Common myeloid progenitor, CD34-positive (primary cell): Measurements from ENCODE around the gene EPHA3.

Experiments used
- CTCF ChIA-PET: fragments of 350-600 bp; sonication (Branson Sonifier 250); formaldehyde crosslinking; loops from one replicate; lab custom pipeline; 2021; ENCODE audit warnings: antibody characterized with exemption; lab: Charles Lee
- POLR2A ChIA-PET: fragments of 350-600 bp; sonication (Branson Sonifier 250); formaldehyde crosslinking; loops from one replicate; lab custom pipeline; 2021; ENCODE audit warnings: antibody characterized with exemption; lab: Charles Lee
- DNase-seq, 3 donors: peaks; one replicate each; pipeline versions ENCODE4 v3.0.0 to v3.0.0-alpha.2; 2013
- H3K27ac ChIP-seq, 2 experiments: 1 replicate in 1 of 2; 2 replicates in 1 of 2; pipeline ENCODE4 v1.7.0; 2013; ENCODE audit warnings: inconsistent platforms in 2 of 2, low read length in 2 of 2, mild to moderate bottlenecking in 2 of 2, low read depth in 1 of 2, moderate library complexity in 1 of 2; ENCODE audit not compliant: severe bottlenecking in 2 of 2, insufficient read depth in 1 of 2, poor library complexity in 1 of 2
- H3K27me3 ChIP-seq, 5 experiments: replicated peaks in 2 of 5; 1 replicate in 3 of 5; 2 replicates in 2 of 5; pipeline versions ENCODE4 v1.6.1 to v1.7.0; 2013; ENCODE audit warnings: low read length in 4 of 5, mild to moderate bottlenecking in 2 of 5, moderate library complexity in 2 of 5, inconsistent platforms in 1 of 5; ENCODE audit not compliant: insufficient read depth in 5 of 5, control insufficient read depth in 4 of 5
- H3K36me3 ChIP-seq, 4 experiments: 1 replicate in 2 of 4; 2 replicates in 2 of 4; pipeline versions ENCODE4 v1.6.1 to v1.7.0; 2013; ENCODE audit warnings: low read length in 3 of 4, control low read depth in 1 of 4, mild to moderate bottlenecking in 1 of 4; ENCODE audit not compliant: control insufficient read depth in 4 of 4, insufficient read depth in 4 of 4
- H3K4me1 ChIP-seq, 4 experiments: 1 replicate in 3 of 4; 2 replicates in 1 of 4; pipeline versions ENCODE4 v1.6.1 to v1.7.1; 2013; ENCODE audit warnings: low read length in 3 of 4, mild to moderate bottlenecking in 3 of 4, control low read depth in 1 of 4, inconsistent platforms in 1 of 4, moderate library complexity in 1 of 4; ENCODE audit not compliant: control insufficient read depth in 4 of 4, insufficient read depth in 4 of 4; ENCODE audit errors: control extremely low read depth in 1 of 4
- H3K4me3 ChIP-seq, 7 experiments: 1 replicate in 4 of 7; 2 replicates in 3 of 7; pipeline versions ENCODE4 v1.5.1 to v1.7.0; 2013; ENCODE audit warnings: mild to moderate bottlenecking in 7 of 7, low read length in 6 of 7, moderate library complexity in 6 of 7, inconsistent platforms in 2 of 7, low read depth in 2 of 7, control low read depth in 1 of 7; ENCODE audit not compliant: insufficient read depth in 4 of 7, control insufficient read depth in 1 of 7; ENCODE audit errors: extremely low read depth in 1 of 7
- H3K9me3 ChIP-seq, 5 experiments: 1 replicate in 4 of 5; 2 replicates in 1 of 5; pipeline versions ENCODE4 v1.6.1 to v1.7.1; 2013; ENCODE audit warnings: low read length in 4 of 5, mild to moderate bottlenecking in 2 of 5, inconsistent platforms in 1 of 5, low read depth in 1 of 5, moderate library complexity in 1 of 5; ENCODE audit not compliant: control insufficient read depth in 4 of 5, insufficient read depth in 2 of 5; ENCODE audit errors: control extremely low read depth in 1 of 5
- WGBS: methylation state at CpG from one replicate; pipeline ENCODE4 v1.1.5; 2013; ENCODE audit not compliant: insufficient coverage; 5-methylcytosine and 5-hydroxymethylcytosine counted together

EPHA3 gene

DNA sequence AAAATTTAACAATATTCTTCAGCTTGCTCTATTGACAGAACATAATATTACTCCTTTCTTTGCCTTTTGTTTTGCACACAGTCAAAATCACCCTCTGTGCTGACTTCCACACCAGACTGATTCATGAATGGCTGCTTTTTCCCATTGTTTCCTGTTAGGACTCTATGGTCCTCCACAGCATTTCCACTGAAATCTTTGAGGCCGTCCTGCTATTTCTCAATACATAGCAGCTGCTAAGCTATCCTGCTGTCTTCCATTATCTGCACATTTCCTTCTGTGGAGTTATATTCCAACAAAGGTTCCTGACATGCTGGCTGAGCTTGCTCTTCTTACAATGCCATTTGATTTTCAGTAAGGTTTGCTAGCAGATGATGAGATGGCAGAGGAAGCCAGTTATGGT, 153.3 kb downstream of the EPHA3 start:
- Histone ChIP-seq H3K27ac (no peak overlapping the region), H3K9me3 (no peaks in the 10 kb centered on the region), H3K4me3 (no peak overlapping the region), H3K27me3 (no peaks in the 10 kb centered on the region), H3K4me1 (no peaks in the 10 kb centered on the region), H3K36me3 (no peaks in the 10 kb centered on the region)
- POLR2A ChIA-PET = no interaction called here
- DNase-seq = no peak
- CTCF ChIA-PET = no interaction called here
- 100% methylated on average over 1 of the region's 1 CpG for WGBS

DNA sequence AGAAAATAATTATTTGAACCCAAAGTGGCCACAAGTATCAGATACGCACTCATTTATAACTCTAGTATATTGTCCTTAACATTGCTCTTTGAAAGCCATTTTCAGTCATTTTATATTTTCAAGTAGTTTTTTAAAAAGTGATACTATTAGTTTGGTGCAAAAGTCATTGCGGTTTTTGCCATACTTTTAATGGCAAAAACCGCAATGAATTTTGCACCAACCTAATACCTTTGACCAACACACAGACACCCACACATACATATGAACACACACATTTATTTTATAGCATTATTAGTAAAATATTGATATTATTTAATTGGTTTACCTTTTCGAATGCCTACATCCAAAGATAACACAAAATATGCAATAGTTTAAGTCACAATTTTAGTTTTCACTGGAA, 154.3 kb downstream of the EPHA3 start:
- H3K27ac ChIP-seq = no peak overlapping the region
- no CpG with 5 or more reads among the region's 4 CpGs for WGBS
- CTCF ChIA-PET = no interaction called here
- H3K4me3 ChIP-seq = no peak overlapping the region
- no peaks in the 10 kb centered on the region for H3K36me3 ChIP-seq
- no peak for DNase-seq
- no peaks in the 10 kb centered on the region for H3K9me3 ChIP-seq
- H3K27me3 ChIP-seq = no peaks in the 10 kb centered on the region
- H3K4me1 ChIP-seq = no peaks in the 10 kb centered on the region
- POLR2A ChIA-PET = no interaction called here

DNA sequence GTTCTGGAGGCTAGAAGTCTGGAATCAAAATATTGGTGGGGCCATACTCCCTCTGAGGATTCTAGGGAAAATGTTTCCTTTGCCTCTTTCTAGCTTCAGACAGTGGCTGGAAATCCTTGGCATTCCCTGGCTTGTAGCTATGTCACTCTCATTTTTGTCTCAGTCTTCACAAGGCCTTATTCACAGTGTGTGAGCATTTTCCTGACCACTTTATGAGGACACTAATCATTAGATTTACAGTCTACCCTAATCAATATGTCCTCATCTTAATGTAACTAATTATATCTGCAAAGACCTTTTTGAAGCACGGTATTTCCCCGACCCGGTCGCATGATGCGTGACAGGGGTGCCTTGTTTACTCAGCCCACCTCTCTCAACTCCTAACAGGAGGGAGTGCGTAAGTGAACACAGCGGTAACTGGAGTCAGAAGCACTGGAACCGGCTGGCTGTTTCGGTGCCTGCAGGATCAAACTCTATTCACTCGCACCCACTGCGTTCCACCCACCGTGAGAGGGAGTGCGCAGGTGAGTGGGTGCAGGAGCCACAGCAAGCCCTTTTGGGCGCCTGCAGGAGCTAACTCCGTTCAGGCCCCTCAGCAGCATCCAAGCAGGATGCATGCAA, 155.0 kb downstream of the EPHA3 start:
- ChIA-PET CTCF (no interaction called here), POLR2A (no interaction called here)
- no peak for DNase-seq
- H3K9me3 ChIP-seq = no peaks in the 10 kb centered on the region
- no peaks in the 10 kb centered on the region for H3K36me3 ChIP-seq
- H3K4me3 ChIP-seq = no peak overlapping the region
- H3K27ac ChIP-seq = no peak overlapping the region
- WGBS = 97% methylated on average over 13 of the region's 15 CpGs
- H3K4me1 ChIP-seq = no peaks in the 10 kb centered on the region
- H3K27me3 ChIP-seq = no peaks in the 10 kb centered on the region

DNA sequence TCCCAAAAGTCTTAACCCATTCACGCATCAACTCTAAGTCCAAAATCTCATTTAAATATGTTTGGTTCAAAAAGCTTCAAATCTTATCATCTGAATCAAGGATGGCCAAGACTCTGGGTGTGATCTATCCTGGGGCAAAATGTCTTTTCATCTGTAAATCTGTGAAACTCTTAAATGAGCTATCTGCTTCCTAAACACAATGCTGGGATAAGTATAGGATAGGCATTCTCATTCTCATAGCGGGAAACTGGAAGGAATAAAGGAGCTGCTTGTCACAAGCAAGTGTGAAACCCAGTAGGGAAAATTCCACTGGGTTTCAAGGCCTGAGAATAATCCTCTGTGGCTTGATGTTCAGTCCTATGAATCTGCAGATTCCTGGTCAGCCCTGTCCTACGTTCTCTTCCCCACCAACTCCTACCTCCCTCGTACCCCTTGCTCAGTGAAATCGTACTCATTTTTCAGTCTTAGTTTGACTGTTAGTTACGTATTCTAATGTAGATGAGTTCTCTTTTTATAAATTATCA, 156.7 kb downstream of the EPHA3 start:
- Histone ChIP-seq H3K27me3 (no peaks in the 10 kb centered on the region), H3K4me1 (no peaks in the 10 kb centered on the region), H3K4me3 (no peak overlapping the region), H3K9me3 (no peaks in the 10 kb centered on the region), H3K36me3 (no peaks in the 10 kb centered on the region), H3K27ac (no peak overlapping the region)
- POLR2A ChIA-PET = no interaction called here
- CTCF ChIA-PET = no interaction called here
- WGBS = 100% methylated on average over 3 of the region's 6 CpGs
- DNase-seq = no peak

DNA sequence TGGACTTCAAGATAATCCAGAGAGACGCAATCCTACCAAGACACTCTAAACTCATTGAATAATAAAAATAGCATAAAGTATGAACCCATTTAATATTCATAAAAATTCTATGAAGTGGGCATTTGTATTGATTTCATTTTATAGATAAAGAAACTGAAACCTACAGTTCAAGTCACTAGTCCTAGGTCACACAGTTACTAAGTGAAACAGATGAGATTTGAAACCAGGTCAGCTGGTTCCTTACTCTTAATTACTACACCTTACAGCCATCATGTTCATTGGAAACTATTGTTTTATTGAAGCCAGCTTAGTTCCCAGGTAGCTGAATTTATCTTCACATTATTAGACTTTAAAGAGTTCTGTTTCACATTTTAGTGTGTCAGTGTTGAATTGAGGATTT, 158.7 kb downstream of the EPHA3 start:
- no CpG with 5 or more reads among the region's 1 CpG for WGBS
- CTCF ChIA-PET = no interaction called here

DNA sequence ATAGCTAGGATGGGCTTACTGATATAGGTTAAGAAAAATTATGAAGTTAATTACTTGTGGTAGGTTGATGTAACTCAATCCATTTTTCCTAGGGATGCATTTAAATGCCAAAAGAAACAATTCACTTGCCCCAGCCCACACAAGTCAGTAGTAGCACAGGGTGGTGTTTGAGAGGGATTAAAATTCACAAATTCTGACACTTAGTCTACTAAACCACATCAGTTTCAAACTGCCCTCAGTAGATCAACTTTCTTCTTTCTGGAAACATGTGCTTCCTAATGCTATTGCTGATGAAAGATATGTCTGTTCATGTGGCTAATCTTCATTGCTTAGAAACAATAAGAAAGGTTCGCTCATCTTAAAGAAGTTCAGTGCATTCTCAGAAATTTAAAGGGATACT, 160.6 kb downstream of the EPHA3 start:
- WGBS = no CpG with 5 or more reads among the region's 1 CpG
- POLR2A ChIA-PET = no interaction called here
- H3K9me3 ChIP-seq = no peaks in the 10 kb centered on the region

More for the DNA sequence above, 158.7 kb downstream of the EPHA3 start:
- Histone ChIP-seq H3K4me3 (no peak overlapping the region), H3K27me3 (no peaks in the 10 kb centered on the region), H3K4me1 (no peaks in the 10 kb centered on the region), H3K9me3 (no peaks in the 10 kb centered on the region), H3K27ac (no peak overlapping the region), H3K36me3 (no peaks in the 10 kb centered on the region)
- POLR2A ChIA-PET = no interaction called here
- DNase-seq = no peak

DNA sequence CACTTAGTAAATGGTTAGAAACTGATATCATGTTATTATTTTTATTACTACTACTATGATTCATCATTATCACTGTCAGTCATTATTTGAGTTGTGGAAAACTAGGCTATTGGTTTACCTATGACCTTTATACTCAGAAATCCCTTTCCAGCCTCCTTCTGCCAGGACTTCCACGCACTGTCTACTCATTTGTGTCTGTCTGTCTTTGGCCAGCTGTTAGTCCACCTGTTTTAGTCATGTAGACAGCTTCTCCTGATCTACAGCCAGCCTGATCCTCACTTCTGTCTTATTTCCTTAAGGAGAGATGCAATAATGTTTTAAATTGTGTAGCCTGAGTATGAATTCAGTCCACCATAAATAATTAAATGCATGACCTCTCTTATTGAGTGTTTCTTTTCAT, 162.8 kb downstream of the EPHA3 start:
- no peak overlapping the region for H3K4me3 ChIP-seq
- WGBS = 100% methylated on average over 1 of the region's 1 CpG
- H3K4me1 ChIP-seq = no peaks in the 10 kb centered on the region
- no peaks in the 10 kb centered on the region for H3K9me3 ChIP-seq
- H3K36me3 ChIP-seq = no peaks in the 10 kb centered on the region
- ChIA-PET POLR2A (no interaction called here), CTCF (no interaction called here)
- H3K27ac ChIP-seq = no peak overlapping the region
- no peaks in the 10 kb centered on the region for H3K27me3 ChIP-seq
- no peak for DNase-seq

More for the DNA sequence above, 160.6 kb downstream of the EPHA3 start:
- peak in 1 of 3 donors; percentile 2 for DNase-seq
- Histone ChIP-seq H3K27ac (no peak overlapping the region), H3K4me1 (no peaks in the 10 kb centered on the region), H3K36me3 (no peaks in the 10 kb centered on the region), H3K27me3 (no peaks in the 10 kb centered on the region), H3K4me3 (no peak overlapping the region)
- CTCF ChIA-PET = no interaction called here
